Mucosa of stomach (tissue), 1 donor: Measurements from ENCODE around the gene GSTA3.
"Not testable (repeated sequence)": the region's sequence is repeated elsewhere in the genome, so short reads cannot be mapped to it uniquely, and the experiment has no call there.

Experiments used
- H3K27me3 ChIP-seq: one replicate; pipeline ENCODE4 v1.7.0; 2013; ENCODE audit warnings: mild to moderate bottlenecking, low read length; ENCODE audit not compliant: control insufficient read depth, insufficient read depth
- H3K36me3 ChIP-seq: one replicate; pipeline ENCODE4 v1.7.0; 2013; ENCODE audit warnings: low read length; ENCODE audit not compliant: control insufficient read depth, insufficient read depth
- H3K4me1 ChIP-seq: one replicate; pipeline ENCODE4 v1.7.0; 2013; ENCODE audit warnings: mild to moderate bottlenecking, low read length; ENCODE audit not compliant: control insufficient read depth, insufficient read depth
- H3K4me3 ChIP-seq: one replicate; pipeline ENCODE4 v1.7.0; 2013; ENCODE audit warnings: low read length
- H3K9ac ChIP-seq: one replicate; pipeline ENCODE4 v1.7.0; 2013; ENCODE audit warnings: mild to moderate bottlenecking, low read length, moderate library complexity
- H3K9me3 ChIP-seq: one replicate; pipeline ENCODE4 v1.7.0; 2013; ENCODE audit warnings: mild to moderate bottlenecking, low read length, moderate library complexity; ENCODE audit not compliant: control insufficient read depth
- donor health status: Pancreatic carcinoma.

GSTA3 gene

DNA sequence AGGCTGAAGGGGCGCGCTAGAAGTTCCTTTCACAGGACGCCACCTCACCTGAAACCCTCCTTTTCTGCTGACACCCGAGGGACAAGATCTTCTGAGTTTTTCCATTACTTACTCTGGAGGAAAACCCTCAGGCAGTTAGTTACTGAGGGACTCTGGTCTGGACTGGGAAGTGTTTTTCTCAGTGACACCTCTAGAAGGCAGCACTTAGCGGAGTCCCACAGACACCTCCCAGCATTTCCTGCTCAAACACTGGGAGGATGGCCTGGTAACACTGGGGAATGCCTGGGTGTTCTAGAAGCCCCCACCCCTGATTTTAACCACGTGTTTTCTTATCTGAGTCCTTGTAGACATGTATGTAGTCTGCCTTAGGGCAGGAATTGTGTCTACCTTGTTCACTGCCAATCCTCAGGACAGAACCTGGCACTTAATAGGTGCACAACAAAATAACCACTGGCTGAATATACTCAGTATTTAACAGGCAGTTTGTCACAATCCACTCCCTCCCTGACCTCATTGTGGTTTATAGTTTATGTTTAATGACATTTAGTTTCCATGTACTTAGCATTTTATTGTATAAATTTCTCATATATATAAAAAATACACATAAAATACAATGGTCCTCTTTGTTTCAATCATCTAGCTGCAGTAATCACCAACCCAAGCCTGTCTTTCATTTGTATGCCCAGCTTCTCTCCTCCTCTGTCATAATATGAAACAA is 4.8 kb downstream of the GSTA3 start:
- Histone ChIP-seq H3K36me3 (no peaks in the 10 kb centered on the region), H3K4me1 (no peaks in the 10 kb centered on the region), H3K9ac (no peak overlapping the region), H3K27me3 (no peaks in the 10 kb centered on the region), H3K9me3 (no peaks in the 10 kb centered on the region), H3K4me3 (no peak overlapping the region)

DNA sequence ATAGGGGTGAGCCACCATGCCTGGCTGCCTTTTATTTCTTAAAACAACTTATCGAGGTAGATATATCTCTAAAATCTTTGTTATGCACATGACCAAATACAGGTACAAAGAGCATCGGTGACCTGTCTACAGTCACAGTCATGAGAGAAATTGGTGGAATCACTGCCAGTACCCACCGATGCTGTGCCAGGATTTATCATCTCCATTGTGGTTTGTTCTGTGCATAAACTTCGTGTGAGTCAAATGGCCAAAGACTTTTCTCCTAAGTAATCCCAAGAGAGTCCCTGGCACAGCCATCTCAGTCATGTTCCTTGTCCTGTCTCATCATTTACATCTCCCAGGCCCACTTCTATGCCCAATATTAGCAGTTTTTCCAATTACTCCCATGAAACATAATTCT is 9.0 kb downstream of the GSTA3 start:
- Histone ChIP-seq H3K9ac (no peak overlapping the region), H3K27me3 (no peaks in the 10 kb centered on the region), H3K4me1 (no peaks in the 10 kb centered on the region), H3K9me3 (no peaks in the 10 kb centered on the region), H3K36me3 (no peaks in the 10 kb centered on the region), H3K4me3 (no peak overlapping the region)

DNA sequence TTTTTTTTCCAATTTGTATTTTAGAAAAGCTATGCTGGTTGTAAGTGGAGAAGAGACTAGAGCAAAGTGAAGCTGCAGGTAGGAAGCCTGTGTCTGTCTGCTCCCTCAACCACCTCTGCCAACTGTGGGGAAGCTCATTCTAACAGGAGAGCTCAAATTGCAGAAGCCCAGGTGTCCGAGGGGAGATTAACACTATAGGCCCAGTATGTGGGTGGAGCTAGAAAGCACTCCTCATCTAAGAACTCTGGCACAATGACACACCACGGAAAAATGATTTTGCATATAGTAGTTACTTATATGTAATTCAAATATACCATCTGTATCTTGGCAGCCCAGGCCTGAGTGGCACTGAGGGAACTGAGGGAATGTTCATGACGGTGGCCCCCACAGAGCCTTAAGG is 13.7 kb downstream of the GSTA3 start:
- not testable (repeated sequence) for H3K9ac ChIP-seq, H3K4me3 ChIP-seq, H3K27me3 ChIP-seq, H3K4me1 ChIP-seq, H3K9me3 ChIP-seq, H3K36me3 ChIP-seq

DNA sequence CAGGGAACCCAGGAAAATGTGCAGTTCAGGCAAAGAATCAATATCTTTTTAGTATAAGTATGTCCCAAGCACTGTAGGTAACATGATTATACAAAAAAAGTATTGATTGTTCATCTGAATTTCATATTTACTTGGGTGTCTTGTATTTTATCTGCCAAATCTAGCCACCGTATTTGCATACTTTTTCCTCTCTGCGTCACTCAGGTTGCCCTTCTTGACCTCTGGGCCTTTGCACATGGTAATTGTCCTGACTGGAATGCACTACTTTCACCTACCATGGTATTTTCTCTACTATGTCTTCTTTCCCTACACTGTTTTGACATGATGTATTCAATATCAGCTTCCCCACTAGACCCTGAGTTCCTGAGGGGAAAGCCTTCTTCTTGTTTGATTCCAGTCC is 15.2 kb downstream of the GSTA3 start:
- no peak overlapping the region for H3K9ac ChIP-seq
- H3K36me3 ChIP-seq = no peaks in the 10 kb centered on the region
- no peaks in the 10 kb centered on the region for H3K9me3 ChIP-seq
- H3K4me3 ChIP-seq = no peak overlapping the region
- no peaks in the 10 kb centered on the region for H3K27me3 ChIP-seq
- no peaks in the 10 kb centered on the region for H3K4me1 ChIP-seq

DNA sequence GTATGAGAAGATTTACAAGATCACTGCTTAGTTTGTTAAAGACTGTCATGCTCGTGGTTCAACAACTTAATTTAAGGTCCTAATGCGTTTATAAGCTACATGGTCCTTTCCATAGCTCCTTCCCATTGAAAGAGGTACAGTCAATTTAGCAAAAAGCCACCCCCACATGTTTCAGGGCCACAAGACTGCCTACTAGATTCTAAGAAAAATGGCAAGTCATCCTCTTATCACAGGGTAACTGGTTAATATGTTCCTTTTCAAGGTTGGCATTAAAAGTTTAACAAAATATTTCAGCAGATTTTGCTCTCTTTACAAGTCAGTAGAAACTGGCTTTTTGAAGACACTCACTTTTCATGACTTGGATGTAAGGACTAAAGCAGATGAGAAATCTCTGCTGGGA is 15.7 kb downstream of the GSTA3 start:
- Histone ChIP-seq H3K4me3 (no peak overlapping the region), H3K9ac (no peak overlapping the region), H3K36me3 (no peaks in the 10 kb centered on the region), H3K27me3 (no peaks in the 10 kb centered on the region), H3K4me1 (peaks cover 1% of the 10 kb centered on the region), H3K9me3 (no peaks in the 10 kb centered on the region)

DNA sequence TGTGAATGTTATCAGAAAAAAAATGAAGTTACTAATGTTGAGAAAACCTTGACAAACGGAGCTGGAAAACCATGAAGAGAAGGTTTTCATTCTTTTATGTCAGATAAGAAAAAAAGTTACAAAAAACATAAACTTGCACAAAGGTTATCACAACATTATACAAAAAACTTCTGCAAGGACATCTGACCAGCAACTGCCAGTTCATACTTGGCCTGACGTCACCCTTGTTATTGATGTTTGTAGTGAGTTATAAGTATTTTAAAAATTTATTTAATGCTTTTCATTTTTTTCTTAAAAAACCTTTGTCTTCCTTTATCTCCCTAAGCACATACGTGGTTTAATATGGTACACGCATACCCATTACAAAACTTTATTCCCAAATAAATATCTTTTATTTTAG is 16.3 kb downstream of the GSTA3 start:
- H3K4me3 ChIP-seq = no peak overlapping the region
- H3K9ac ChIP-seq = no peak overlapping the region
- no peaks in the 10 kb centered on the region for H3K9me3 ChIP-seq
- peaks cover 7% of the 10 kb centered on the region for H3K4me1 ChIP-seq
- no peaks in the 10 kb centered on the region for H3K36me3 ChIP-seq
- H3K27me3 ChIP-seq = no peaks in the 10 kb centered on the region

DNA sequence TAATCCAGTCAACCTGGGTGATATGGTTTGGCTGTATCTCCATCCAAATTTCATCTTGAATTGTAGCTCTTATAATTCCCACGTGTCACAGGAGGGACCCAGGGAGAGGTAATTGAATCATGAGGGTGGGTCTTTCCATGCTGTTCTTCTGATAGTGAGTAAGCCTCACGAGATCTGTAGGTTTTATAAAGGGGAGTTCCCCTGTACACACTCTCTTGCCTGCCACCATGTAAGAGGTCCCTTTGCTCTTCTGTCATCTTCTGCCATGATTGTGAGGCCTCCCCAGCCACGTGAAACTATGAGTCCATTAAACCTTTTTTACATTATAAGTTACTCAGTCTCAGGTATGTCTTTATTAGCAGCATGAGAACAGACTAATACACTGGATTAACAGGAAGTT is 19.5 kb downstream of the GSTA3 start:
- no peaks in the 10 kb centered on the region for H3K27me3 ChIP-seq
- H3K9ac ChIP-seq = no peak overlapping the region
- H3K9me3 ChIP-seq = no peaks in the 10 kb centered on the region
- no peaks in the 10 kb centered on the region for H3K36me3 ChIP-seq
- H3K4me1 ChIP-seq = peaks cover 8% of the 10 kb centered on the region
- no peak overlapping the region for H3K4me3 ChIP-seq

DNA sequence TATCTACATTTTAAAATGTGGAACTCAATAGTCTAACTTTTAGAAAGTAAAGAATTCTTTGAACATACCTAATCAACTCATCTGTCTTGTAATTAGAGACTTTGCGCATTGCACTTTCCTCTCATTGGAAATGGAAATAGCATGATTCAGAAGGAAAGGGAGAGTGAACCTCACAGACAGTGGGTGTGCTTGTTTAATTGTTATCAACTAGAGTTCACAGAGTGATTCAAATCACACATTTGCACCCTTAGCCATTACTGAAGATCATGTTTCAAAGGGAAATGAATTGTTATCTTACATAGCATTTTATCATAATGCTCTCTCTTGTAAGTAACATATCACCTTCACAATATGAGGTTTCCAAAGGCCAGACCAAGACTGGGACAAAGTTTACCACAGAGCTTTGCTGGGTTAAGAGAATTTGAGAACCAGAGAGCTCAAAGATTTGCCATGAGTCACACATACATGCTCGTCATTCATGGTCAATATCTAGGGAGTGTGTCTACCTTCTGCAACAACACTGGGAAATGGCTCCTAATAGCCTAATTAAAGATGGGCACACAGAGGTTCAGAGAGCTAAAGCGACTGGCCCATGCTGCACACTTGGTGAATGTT is 21.5 kb downstream of the GSTA3 start:
- no peak overlapping the region for H3K9ac ChIP-seq
- H3K4me3 ChIP-seq = no peak overlapping the region
- peaks cover 8% of the 10 kb centered on the region for H3K4me1 ChIP-seq
- H3K36me3 ChIP-seq = no peaks in the 10 kb centered on the region
- H3K27me3 ChIP-seq = no peaks in the 10 kb centered on the region
- no peaks in the 10 kb centered on the region for H3K9me3 ChIP-seq

DNA sequence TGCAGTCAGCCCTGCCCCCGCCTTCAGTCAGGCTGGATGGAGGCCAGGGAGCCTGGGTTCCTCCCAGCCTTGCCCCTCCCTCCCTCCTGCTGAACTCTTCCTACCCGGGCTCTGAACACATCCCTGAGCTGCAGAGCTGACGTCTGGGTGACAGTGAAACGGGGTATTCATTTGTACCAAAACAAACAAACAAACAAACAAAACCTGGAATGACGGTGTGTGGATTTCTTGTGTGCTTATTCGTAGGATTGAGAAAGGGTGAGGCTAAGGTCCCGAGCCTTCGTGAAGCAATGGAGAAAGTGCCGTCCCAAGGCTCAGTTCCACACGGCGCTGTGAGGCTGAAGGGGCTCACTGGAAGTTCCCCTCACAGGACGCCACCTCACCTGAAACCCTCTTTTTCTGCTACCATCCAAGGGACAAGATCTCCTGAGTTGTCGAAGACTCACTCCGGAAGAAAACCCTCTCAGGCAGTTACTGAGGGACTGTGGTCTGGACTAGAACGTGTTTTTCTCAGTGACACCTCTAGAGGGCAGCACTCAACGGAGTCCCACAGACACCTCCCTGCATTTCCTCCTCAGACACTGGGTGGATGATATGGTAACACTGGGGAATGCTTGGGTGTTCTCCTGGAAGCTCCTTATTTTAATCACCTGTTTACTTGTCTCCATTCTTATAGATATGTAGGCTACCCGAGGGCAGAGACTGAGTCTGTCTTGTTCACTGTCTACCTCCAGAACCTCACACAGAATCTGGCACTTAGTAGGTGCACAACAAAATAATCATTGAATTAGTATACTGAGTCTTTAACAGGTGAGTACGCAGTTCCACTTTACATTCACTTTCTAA is 27.3 kb downstream of the GSTA3 start:
- no peaks in the 10 kb centered on the region for H3K4me1 ChIP-seq
- peak overlapping the region; percentile 64 for H3K4me3 ChIP-seq
- no peaks in the 10 kb centered on the region for H3K9me3 ChIP-seq
- H3K27me3 ChIP-seq = no peaks in the 10 kb centered on the region
- H3K9ac ChIP-seq = peak overlapping the region; percentile 77
- no peaks in the 10 kb centered on the region for H3K36me3 ChIP-seq

DNA sequence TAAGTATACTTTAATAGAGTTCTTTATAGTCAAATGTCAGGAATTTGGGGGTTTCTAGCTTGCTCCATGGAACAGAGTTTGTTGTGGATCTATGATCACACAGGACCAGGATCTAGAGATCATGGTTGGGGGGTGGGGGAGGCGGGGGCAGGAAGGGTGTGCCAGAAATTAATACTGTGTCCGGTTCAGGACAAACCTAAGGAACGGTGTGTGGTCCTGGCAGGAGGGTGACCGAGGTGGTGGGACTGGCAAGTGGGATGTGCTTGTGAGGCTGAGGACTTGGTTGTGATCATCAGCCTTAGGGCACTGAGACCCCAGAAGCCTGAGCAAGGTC is 27.9 kb downstream of the GSTA3 start:
- H3K9ac ChIP-seq = peak overlapping the region; percentile 77
- no peaks in the 10 kb centered on the region for H3K36me3 ChIP-seq
- no peaks in the 10 kb centered on the region for H3K9me3 ChIP-seq
- H3K27me3 ChIP-seq = no peaks in the 10 kb centered on the region
- no peaks in the 10 kb centered on the region for H3K4me1 ChIP-seq
- peak overlapping the region; percentile 64 for H3K4me3 ChIP-seq

DNA sequence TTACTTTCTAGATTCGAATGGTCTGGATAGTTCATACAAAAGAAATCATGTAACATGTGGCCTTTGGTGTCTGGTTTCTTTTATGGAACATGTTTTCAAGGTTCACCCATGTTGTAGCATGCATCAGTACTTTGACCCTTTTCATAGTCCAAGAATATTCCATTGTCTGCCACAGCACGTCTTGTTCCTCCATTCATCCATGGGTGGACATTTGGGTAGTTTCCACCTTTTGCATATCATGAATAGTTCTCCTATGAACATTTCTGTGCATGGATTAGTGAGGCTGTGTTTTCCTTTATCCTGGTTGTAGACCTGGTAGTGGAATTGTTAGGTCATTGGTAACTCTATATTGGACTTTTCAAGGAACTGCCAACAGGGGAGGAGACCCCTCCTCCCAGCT is 31.7 kb downstream of the GSTA3 start:
- Histone ChIP-seq H3K9me3 (no peaks in the 10 kb centered on the region), H3K4me3 (no peak overlapping the region), H3K4me1 (no peaks in the 10 kb centered on the region), H3K27me3 (no peaks in the 10 kb centered on the region), H3K9ac (no peak overlapping the region), H3K36me3 (no peaks in the 10 kb centered on the region)

DNA sequence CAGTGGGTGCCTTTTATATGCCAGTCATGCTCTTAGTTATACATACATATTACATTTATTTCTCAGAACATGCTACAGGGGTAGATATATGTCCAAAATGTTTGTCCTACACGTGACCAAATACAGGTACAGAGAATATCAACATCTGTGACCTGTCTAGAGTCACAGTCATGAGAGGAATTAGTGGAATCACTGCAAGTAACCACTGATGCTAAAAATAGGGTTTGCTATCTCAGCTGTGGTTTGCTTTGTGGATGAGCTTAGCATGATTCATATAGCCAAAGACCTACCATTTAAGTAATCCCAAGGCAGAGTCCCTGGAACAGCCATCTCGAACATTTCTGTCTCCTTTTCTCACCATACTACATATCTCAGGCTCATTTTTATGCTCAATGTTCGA is 32.3 kb downstream of the GSTA3 start:
- no peak overlapping the region for H3K9ac ChIP-seq
- H3K9me3 ChIP-seq = no peaks in the 10 kb centered on the region
- H3K4me3 ChIP-seq = no peak overlapping the region
- no peaks in the 10 kb centered on the region for H3K27me3 ChIP-seq
- no peaks in the 10 kb centered on the region for H3K4me1 ChIP-seq
- H3K36me3 ChIP-seq = no peaks in the 10 kb centered on the region
